IMR-90 (cell line): Measurements from ENCODE around the gene DCDC2B. TPM values are rescaled to one million over a fixed set of nuclear protein-coding genes. Genes with fewer than 3 reads are reported as not detected.

ENCODE experiments used
- ATAC-seq: fragments of 200-7000 bp; cut with Tn5 transposase; 2 replicates; pipeline ENCODE4 v1.9.1; 2020; ENCODE audit warnings: low read depth, mild to moderate bottlenecking, moderate library complexity
- BruUV-seq: library from RNA; stranded (reverse); fragments of 400-500 nt; replicated peaks from 2 replicates; lab custom pipeline; 2021; lab: Mats Ljungman, UMichigan
- CTCF ChIA-PET: fragments of 300-600 bp; formaldehyde crosslinking; extraction: SDS; loops from one replicate; lab custom pipeline; 2021; ENCODE audit warnings: antibody characterized with exemption; lab: Yijun Ruan, JAX
- POLR2A ChIA-PET: fragments of 300-600 bp; sonication (Branson Sonifier 250); formaldehyde crosslinking; loops from one replicate; lab custom pipeline; 2022; ENCODE audit warnings: antibody characterized with exemption; ENCODE audit not compliant: unreplicated experiment; lab: Charles Lee
- DNase-seq: peaks from one replicate; pipeline ENCODE4 v3.0.0; 2013
- H2AFZ ChIP-seq: replicated peaks from 2 replicates; pipeline ENCODE3; 2013; ENCODE audit warnings: low read length, mild to moderate bottlenecking; ENCODE audit not compliant: poor library complexity
- H2AK5ac ChIP-seq: 2 replicates; pipeline ENCODE4 v1.6.1; 2013; ENCODE audit warnings: low read depth, low read length, inconsistent platforms
- H2AK9ac ChIP-seq: replicated peaks from 2 replicates; pipeline ENCODE3; 2013; ENCODE audit warnings: mild to moderate bottlenecking, low read depth, low read length, moderate library complexity; ENCODE audit not compliant: poor library complexity
- H2BK120ac ChIP-seq: 2 replicates; pipeline ENCODE4 v1.6.1; 2013; ENCODE audit warnings: low read depth, low read length, inconsistent platforms
- H2BK15ac ChIP-seq: 3 replicates; pipeline ENCODE4 v1.6.1; 2013; ENCODE audit warnings: low read depth, low read length, inconsistent platforms
- H2BK20ac ChIP-seq: 2 replicates; pipeline ENCODE4 v1.6.1; 2013; ENCODE audit warnings: low read depth, mild to moderate bottlenecking, inconsistent platforms, low read length, moderate library complexity
- H2BK5ac ChIP-seq: 2 replicates; pipeline ENCODE4 v1.6.1; 2013; ENCODE audit warnings: mild to moderate bottlenecking, low read depth, low read length, inconsistent platforms; ENCODE audit not compliant: poor library complexity, severe bottlenecking
- H3K14ac ChIP-seq: replicated peaks from 2 replicates; pipeline ENCODE4 v1.6.1; 2013; ENCODE audit warnings: low read depth, low read length, inconsistent platforms
- H3K18ac ChIP-seq: 2 replicates; pipeline ENCODE4 v1.6.1; 2013; ENCODE audit warnings: low read depth, low read length, control low read depth
- H3K23ac ChIP-seq: 2 replicates; pipeline ENCODE4 v1.6.1; 2013; ENCODE audit warnings: low read depth, low read length, inconsistent platforms
- H3K27ac ChIP-seq: 2 replicates; pipeline ENCODE4 v1.5.1; 2013; ENCODE audit warnings: mild to moderate bottlenecking, control low read depth, low read length; ENCODE audit not compliant: insufficient read depth
- H3K27me3 ChIP-seq: 2 replicates; pipeline ENCODE4 v1.6.1; 2013; ENCODE audit warnings: low read length; ENCODE audit not compliant: control insufficient read depth, insufficient read depth
- H3K36me3 ChIP-seq: 2 replicates; pipeline ENCODE4 v1.6.1; 2013; ENCODE audit warnings: low read length, mixed read lengths; ENCODE audit not compliant: control insufficient read depth, insufficient read depth
- H3K4ac ChIP-seq: 2 replicates; pipeline ENCODE4 v1.6.1; 2013; ENCODE audit warnings: low read depth, low read length, inconsistent platforms
- H3K4me1 ChIP-seq: 2 replicates; pipeline ENCODE4 v1.6.1; 2013; ENCODE audit warnings: low read length, mixed read lengths; ENCODE audit not compliant: control insufficient read depth, insufficient read depth
- H3K4me2 ChIP-seq: 2 replicates; pipeline ENCODE4 v1.6.1; 2013; ENCODE audit warnings: low read depth, mild to moderate bottlenecking, control low read depth, low read length, moderate library complexity
- H3K4me3 ChIP-seq: 2 replicates; pipeline ENCODE4 v1.5.1; 2013; ENCODE audit warnings: low read depth, mild to moderate bottlenecking, control low read depth, low read length, moderate library complexity; ENCODE audit not compliant: insufficient read depth
- H3K56ac ChIP-seq: 2 replicates; pipeline ENCODE4 v1.6.1; 2013; ENCODE audit warnings: low read length, inconsistent platforms; ENCODE audit not compliant: insufficient read depth; ENCODE audit errors: extremely low read depth
- H3K79me1 ChIP-seq, 2 experiments: 2 replicates each; pipeline ENCODE4 v1.6.1; 2013; ENCODE audit warnings: low read length in 2 of 2, inconsistent platforms in 1 of 2, low read depth in 1 of 2
- H3K9ac ChIP-seq: 2 replicates; pipeline ENCODE4 v1.6.1; 2013; ENCODE audit warnings: low read depth, low read length, control low read depth
- H3K9me1 ChIP-seq: 2 replicates; pipeline ENCODE4 v1.6.1; 2013; ENCODE audit warnings: low read length, inconsistent platforms; ENCODE audit not compliant: insufficient read depth
- H3K9me3 ChIP-seq: 2 replicates; pipeline ENCODE4 v1.6.1; 2013; ENCODE audit warnings: low read length; ENCODE audit not compliant: control insufficient read depth, insufficient read depth
- H4K20me1 ChIP-seq: 2 replicates; pipeline ENCODE4 v1.6.1; 2013; ENCODE audit warnings: low read length, inconsistent platforms; ENCODE audit not compliant: insufficient read depth
- H4K5ac ChIP-seq: 2 replicates; pipeline ENCODE4 v1.6.1; 2013; ENCODE audit warnings: mild to moderate bottlenecking, low read depth, low read length, control low read depth
- H4K8ac ChIP-seq, 2 experiments: 2 replicates each; pipeline ENCODE4 v1.6.1; 2013; ENCODE audit warnings: low read depth in 2 of 2, low read length in 2 of 2, control low read depth in 1 of 2, inconsistent platforms in 1 of 2
- H4K91ac ChIP-seq: 2 replicates; pipeline ENCODE4 v1.6.1; 2013; ENCODE audit warnings: low read depth, low read length, inconsistent platforms; ENCODE audit not compliant: insufficient read depth
- BHLHE40 ChIP-seq: fragments of 150-350 bp; IDR thresholded peaks from 2 replicates; pipeline ENCODE4 v1.6.1; 2016; ENCODE audit warnings: mild to moderate bottlenecking, low read depth, low read length
- CEBPB ChIP-seq: IDR thresholded peaks from 2 replicates; pipeline ENCODE4 v1.6.1; 2012; ENCODE audit warnings: low read depth, low read length, improper control_type of control experiment
- CHD1 ChIP-seq: IDR thresholded peaks from 2 replicates; pipeline ENCODE4 v1.6.1; 2012; ENCODE audit warnings: low read depth, low read length, improper control_type of control experiment
- FOS ChIP-seq: fragments of 150-350 bp; IDR thresholded peaks from 2 replicates; pipeline ENCODE4 v1.6.1; 2016; ENCODE audit warnings: low read depth, low read length
- MAZ ChIP-seq: IDR thresholded peaks from 2 replicates; pipeline ENCODE4 v1.6.1; 2012; ENCODE audit warnings: low read depth, mild to moderate bottlenecking, low read length, improper control_type of control experiment, moderate library complexity, borderline replicate concordance
- MXI1 ChIP-seq: IDR thresholded peaks from 2 replicates; pipeline ENCODE4 v1.6.1; 2012; ENCODE audit warnings: low read depth, mild to moderate bottlenecking, low read length, moderate library complexity, borderline replicate concordance
- NFE2L2 ChIP-seq: fragments of 150-350 bp; IDR thresholded peaks from 2 replicates; pipeline ENCODE4 v1.6.1; 2016; ENCODE audit warnings: low read depth, mild to moderate bottlenecking, low read length
- POLR2A ChIP-seq: IDR thresholded peaks from 2 replicates; pipeline ENCODE4 v1.6.1; 2012; ENCODE audit warnings: mild to moderate bottlenecking, low read depth, low read length
- RCOR1 ChIP-seq: IDR thresholded peaks from 2 replicates; pipeline ENCODE4 v1.6.1; 2012; ENCODE audit warnings: mild to moderate bottlenecking, low read length, improper control_type of control experiment; ENCODE audit not compliant: insufficient replicate concordance
- RFX5 ChIP-seq: IDR thresholded peaks from 2 replicates; pipeline ENCODE4 v1.8.0; 2012; ENCODE audit warnings: low read depth, mild to moderate bottlenecking, low read length, moderate library complexity
- SMC3 ChIP-seq: fragments of 150-350 bp; IDR thresholded peaks from 2 replicates; pipeline ENCODE4 v1.6.1; 2016; ENCODE audit warnings: low read depth, mild to moderate bottlenecking, antibody characterized with exemption, low read length, moderate library complexity
- WGBS, 2 experiments: methylation state at CpG; one replicate each; pipeline versions ENCODE4 v1.1.5 to v1.1.7; 2013; ENCODE audit warnings: missing lambda C conversion rate in 2 of 2; ENCODE audit not compliant: insufficient read length in 1 of 2; ENCODE audit errors: extremely low coverage in 2 of 2; 5-methylcytosine and 5-hydroxymethylcytosine counted together
- dilution Hi-C: fragments of 300-500 bp; cut with HindIII; formaldehyde crosslinking; loops from one replicate; pipeline ENCODE4 v1.14.3; 2018; ENCODE audit warnings: low sequenced_read_pairs; ENCODE audit not compliant: unreplicated experiment
- in situ Hi-C: fragments of 300-500 bp; cut with MboI; formaldehyde crosslinking; loops from 3 replicates; pipeline ENCODE4 v1.14.3; 2019; ENCODE audit warnings: low sequenced_read_pairs, inconsistent platforms, mixed read lengths
- intact Hi-C: fragments of 100-400 bp; cut with micrococcal nuclease; formaldehyde crosslinking; loops from 2 replicates; pipeline ENCODE4 v1.10.0; 2022
- polyA plus RNA-seq, 3 experiments: library from polyadenylated mRNA; depleted of rRNA; stranded (reverse); fragments of >200 nt; gene quantifications; 2 replicates each; pipeline ENCODE4 v1.2.3, GENCODE V29; 2012; ENCODE audit warnings: low replicate concordance in 1 of 3
- total RNA-seq: library from RNA; depleted of rRNA; stranded (reverse); fragments of >200 nt; gene quantifications from 2 replicates; pipeline ENCODE4 v1.2.3, GENCODE V29; 2012
- TF ChIP-seq, protein P1 (sequence below): fragments of 150-350 bp; IDR thresholded peaks from 2 replicates; pipeline ENCODE4 v1.6.1; 2016; ENCODE audit warnings: low read depth, mild to moderate bottlenecking, low read length, moderate library complexity, borderline replicate concordance
- TF ChIP-seq, protein P2 (sequence below): fragments of 150-350 bp; IDR thresholded peaks from 2 replicates; pipeline ENCODE4 v1.6.1; 2017; ENCODE audit warnings: mild to moderate bottlenecking, antibody characterized with exemption, low read length, low read depth

The DCDC2B gene
- total and polyA plus RNA-seq, 2 of the 4 experiments (the other 2 are of a cell fraction) = not detected

DNA sequence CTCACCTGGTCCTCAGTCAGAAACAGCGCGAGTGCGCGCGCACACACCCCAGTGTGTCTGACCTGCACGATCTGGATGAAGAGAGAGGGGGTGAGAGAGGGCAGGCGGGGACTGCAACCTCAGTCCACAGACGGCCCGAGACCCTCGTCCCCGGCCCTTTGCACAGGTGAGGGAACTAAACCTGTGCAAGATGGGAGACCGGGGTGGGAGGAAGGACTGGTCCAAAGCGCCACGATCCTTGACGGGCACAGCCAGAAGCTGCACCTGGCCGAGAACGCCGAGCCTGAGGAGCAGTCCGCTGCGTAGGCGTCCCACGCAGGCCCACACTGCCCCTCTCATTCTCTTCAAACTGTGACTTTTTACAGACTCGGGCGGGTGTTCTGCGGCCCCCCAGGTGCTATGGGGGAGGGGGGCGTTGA, 3.9 kb upstream of the DCDC2B start:
- TF ChIP-seq NFE2L2 (no peak), SMC3 (no peak), CEBPB (no peak), RFX5 (no peak), POLR2A (no peak), MAZ (no peak), FOS (no peak), CHD1 (no peak), RCOR1 (no peak), MXI1 (no peak), BHLHE40 (no peak)
- TF ChIP-seq, protein P1, sequence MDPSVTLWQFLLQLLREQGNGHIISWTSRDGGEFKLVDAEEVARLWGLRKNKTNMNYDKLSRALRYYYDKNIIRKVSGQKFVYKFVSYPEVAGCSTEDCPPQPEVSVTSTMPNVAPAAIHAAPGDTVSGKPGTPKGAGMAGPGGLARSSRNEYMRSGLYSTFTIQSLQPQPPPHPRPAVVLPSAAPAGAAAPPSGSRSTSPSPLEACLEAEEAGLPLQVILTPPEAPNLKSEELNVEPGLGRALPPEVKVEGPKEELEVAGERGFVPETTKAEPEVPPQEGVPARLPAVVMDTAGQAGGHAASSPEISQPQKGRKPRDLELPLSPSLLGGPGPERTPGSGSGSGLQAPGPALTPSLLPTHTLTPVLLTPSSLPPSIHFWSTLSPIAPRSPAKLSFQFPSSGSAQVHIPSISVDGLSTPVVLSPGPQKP = no peak
- TF ChIP-seq, protein P2, sequence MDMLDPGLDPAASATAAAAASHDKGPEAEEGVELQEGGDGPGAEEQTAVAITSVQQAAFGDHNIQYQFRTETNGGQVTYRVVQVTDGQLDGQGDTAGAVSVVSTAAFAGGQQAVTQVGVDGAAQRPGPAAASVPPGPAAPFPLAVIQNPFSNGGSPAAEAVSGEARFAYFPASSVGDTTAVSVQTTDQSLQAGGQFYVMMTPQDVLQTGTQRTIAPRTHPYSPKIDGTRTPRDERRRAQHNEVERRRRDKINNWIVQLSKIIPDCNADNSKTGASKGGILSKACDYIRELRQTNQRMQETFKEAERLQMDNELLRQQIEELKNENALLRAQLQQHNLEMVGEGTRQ = no peak
- ChIA-PET CTCF (interaction anchor here (0.6 to 1.9 kb wide), 2 partner anchors 11 to 201 kb away, joined by 5 to 7 read pairs; no protein-coding TSS in a partner anchor), POLR2A (no interaction called here)
- H4K5ac ChIP-seq = no peak overlapping the region
- H4K8ac ChIP-seq = peak overlapping the region; percentile 54 to 81; a peak in 2 of 4 replicates
- in situ Hi-C loops = no loop called here
- H3K14ac ChIP-seq = no peak overlapping the region
- DNase-seq (no peak), ATAC-seq (no peak)
- peaks cover 14% of the 10 kb centered on the region; the same call in 1 of the 2 replicates for H3K9me1 ChIP-seq
- H3K36me3 ChIP-seq = peaks cover 3% of the 10 kb centered on the region; the same call in 1 of the 2 replicates
- peak overlapping the region; percentile 59 for H3K4me3 ChIP-seq
- no peak overlapping the region for H3K4ac ChIP-seq
- no peak overlapping the region for H4K91ac ChIP-seq
- H3K79me1 ChIP-seq = peaks cover 11 to 40% of the 10 kb centered on the region in 2 experiments
- no peak overlapping the region for H3K18ac ChIP-seq
- no peak overlapping the region for H3K23ac ChIP-seq
- no peak overlapping the region for H3K56ac ChIP-seq
- H4K20me1 ChIP-seq = no peaks in the 10 kb centered on the region
- 0 out of 2 replicates have a peak overlapping the region, but pooled peaks have one; percentile 47 for H2AK5ac ChIP-seq
- H2BK15ac ChIP-seq = no peak overlapping the region
- H3K4me1 ChIP-seq = peaks cover 13% of the 10 kb centered on the region
- H2BK5ac ChIP-seq = no peak overlapping the region
- no peak overlapping the region; the same call in 1 of the 2 replicates for H3K9ac ChIP-seq
- H2BK120ac ChIP-seq = no peak overlapping the region
- H3K4me2 ChIP-seq = peak overlapping the region; percentile 85
- WGBS, 2 experiments = 17% methylated on average over 2 of the region's 26 CpGs; no CpG with 5 or more reads in 1 of the 2 experiments
- no TSS peak for BruUV-seq
- H2AFZ ChIP-seq = peak overlapping the region; percentile 99
- H2AK9ac ChIP-seq = peak overlapping the region; percentile 96
- dilution Hi-C loops = no loop called here
- no peak overlapping the region for H2BK20ac ChIP-seq
- intact Hi-C loops = no loop called here
- H3K27ac ChIP-seq = no peak overlapping the region; the same call in 1 of the 2 replicates
- no peaks in the 10 kb centered on the region for H3K27me3 ChIP-seq
- no peaks in the 10 kb centered on the region for H3K9me3 ChIP-seq
